Gastroesophageal sphincter (tissue), 4 donors: ENCODE results near the gene USP40. TPM values are rescaled to one million over a fixed set of nuclear protein-coding genes. Genes with fewer than 3 reads are reported as not detected.

ENCODE experiments used
- ATAC-seq: fragments of 150-250 bp; one replicate; pipeline ENCODE4 v1.9.1; 2016; ENCODE audit warnings: mild to moderate bottlenecking, moderate library complexity
- H3K27ac ChIP-seq, 4 donors: fragments of 200-600 bp; sonication (generic) in 3 of 4; 1 replicate in 3 of 4; 2 replicates in 1 of 4; pipeline ENCODE4 v1.5.1; 2016 to 2019
- H3K27me3 ChIP-seq: fragments of 200-600 bp; sonication (generic); one replicate; pipeline ENCODE4 v1.5.1; 2019
- H3K36me3 ChIP-seq, 2 donors: fragments of 200-600 bp; sonication (generic); one replicate each; pipeline ENCODE4 v1.5.1; 2019; ENCODE audit warnings: control low read depth in 1 of 2
- H3K4me1 ChIP-seq, 3 donors: fragments of 200-600 bp; sonication (generic); 1 replicate in 2 of 3; 2 replicates in 1 of 3; pipeline ENCODE4 v1.5.1; 2016 to 2019; ENCODE audit warnings: control low read depth in 2 of 3
- H3K4me3 ChIP-seq, 2 donors: fragments of 200-600 bp; sonication (generic); one replicate each; pipeline ENCODE4 v1.5.1; 2019; ENCODE audit warnings: mild to moderate bottlenecking in 1 of 2, moderate library complexity in 1 of 2
- H3K9me3 ChIP-seq, 3 donors: fragments of 200-600 bp; sonication (generic); one replicate each; pipeline ENCODE4 v1.5.1; 2017 to 2019; ENCODE audit warnings: control low read depth in 2 of 3
- CTCF ChIP-seq, 4 experiments: fragments of 200-600 bp in 2 of 4; fragments of 450-650 bp in 2 of 4; sonication (generic) in 1 of 4; IDR thresholded peaks; one replicate each; pipeline ENCODE4 v1.5.1; 2017 to 2019; ENCODE audit warnings: antibody characterized with exemption in 4 of 4, mild to moderate bottlenecking in 2 of 4, moderate library complexity in 2 of 4
- EP300 ChIP-seq: sonication (generic); formaldehyde crosslinking; IDR thresholded peaks from one replicate; pipeline ENCODE4 v1.6.1; 2017; ENCODE audit warnings: antibody characterized with exemption, mild to moderate bottlenecking
- POLR2A ChIP-seq, 2 donors: fragments of 450-650 bp; IDR thresholded peaks; one replicate each; pipeline ENCODE4 v1.6.1; 2017; ENCODE audit warnings: antibody characterized with exemption in 2 of 2, mild to moderate bottlenecking in 2 of 2, moderate library complexity in 1 of 2
- POLR2AphosphoS5 ChIP-seq: sonication (generic); formaldehyde crosslinking; IDR thresholded peaks from one replicate; pipeline ENCODE4 v1.6.1; 2017; ENCODE audit warnings: antibody characterized with exemption
- WGBS, 2 donors: methylation state at CpG; one replicate each; pipeline ENCODE4 v1.1.5; 2018; ENCODE audit warnings: low coverage in 1 of 2; 5-methylcytosine and 5-hydroxymethylcytosine counted together
- total RNA-seq, 4 donors: library from RNA; depleted of rRNA; stranded (reverse); fragments of >200 nt; gene quantifications; one replicate each; pipeline ENCODE4 v1.1.0, GENCODE V29; 2016

USP40 gene
- total RNA-seq, 4 donors from 2014 or later, result 13.5 to 52.6 (median 18.2) TPM

- H3K27me3 ChIP-seq, result no peaks in the 10 kb centered on the region
- no peak for ATAC-seq
- peaks cover 0 to 97% of the 10 kb centered on the region in 2 donors for H3K36me3 ChIP-seq
- H3K27ac ChIP-seq, result no peak overlapping the region
- no peak overlapping the region for H3K4me3 ChIP-seq
- H3K4me1 ChIP-seq, result no peaks in the 10 kb centered on the region
- peaks cover 0 to 25% (median 0%) of the 10 kb centered on the region in 3 donors for H3K9me3 ChIP-seq
- no peak for TF ChIP-seq POLR2AphosphoS5
- TF ChIP-seq EP300, result no peak
- TF ChIP-seq POLR2A (IDR thresholded peaks at IDR 0.05), result no peak
- TF ChIP-seq CTCF (IDR thresholded peaks at IDR 0.05), result no peak
- 100% methylated on average over 1 of the region's 1 CpG for WGBS, 2 donors
Measured at GRCh38 chr2:233503947-233504637, 62.5 kb downstream of the USP40 start.

GRCh38 chr2:233503481-233503880 is 63.1 kb downstream of the USP40 start:
- Histone ChIP-seq H3K27ac (no peak overlapping the region), H3K4me1 (no peaks in the 10 kb centered on the region), H3K27me3 (no peaks in the 10 kb centered on the region), H3K9me3 (peaks cover 0 to 25% (median 0%) of the 10 kb centered on the region in 3 donors), H3K36me3 (peaks cover 0 to 98% of the 10 kb centered on the region in 2 donors), H3K4me3 (no peak overlapping the region)
- no peak for ATAC-seq
- 95 to 100% methylated on average over 1 of the region's 1 CpG for WGBS, 2 donors
- TF ChIP-seq EP300 (no peak), POLR2A (IDR thresholded peaks at IDR 0.05) (no peak)

- ATAC-seq, result no peak
- WGBS, 2 donors, result 87 to 96% methylated on average over 3 of the region's 3 CpGs
- H3K36me3 ChIP-seq, result peaks cover 2 to 98% of the 10 kb centered on the region in 2 donors
Measured at GRCh38 chr2:233501198-233502076, 65.1 kb downstream of the USP40 start.

GRCh38 chr2:233499928-233500327 is 66.7 kb downstream of the USP40 start:
- ATAC-seq, result no peak
- H3K27ac ChIP-seq, result no peak overlapping the region
- no peaks in the 10 kb centered on the region for H3K4me1 ChIP-seq
- TF ChIP-seq CTCF (IDR thresholded peaks at IDR 0.05) (no peak), POLR2A (IDR thresholded peaks at IDR 0.05) (no peak), POLR2AphosphoS5 (no peak), EP300 (no peak)
- WGBS, 2 donors, result 70 to 88% methylated on average over 2 of the region's 2 CpGs
- peaks cover 2 to 97% of the 10 kb centered on the region in 2 donors for H3K36me3 ChIP-seq
- H3K9me3 ChIP-seq, result peaks cover 0 to 21% (median 0%) of the 10 kb centered on the region in 3 donors
- H3K27me3 ChIP-seq, result no peaks in the 10 kb centered on the region
- H3K4me3 ChIP-seq, result no peak overlapping the region

More at GRCh38 chr2:233501198-233502076, 65.1 kb downstream of the USP40 start:
- Histone ChIP-seq H3K4me3 (no peak overlapping the region), H3K27ac (no peak overlapping the region), H3K9me3 (peaks cover 0 to 25% (median 0%) of the 10 kb centered on the region in 3 donors), H3K27me3 (no peaks in the 10 kb centered on the region), H3K4me1 (no peaks in the 10 kb centered on the region)
- TF ChIP-seq EP300 (no peak), POLR2AphosphoS5 (no peak), CTCF (IDR thresholded peaks at IDR 0.05) (no peak), POLR2A (IDR thresholded peaks at IDR 0.05) (no peak)

GRCh38 chr2:233498126-233498525 is 68.5 kb downstream of the USP40 start:
- peaks cover 2 to 93% of the 10 kb centered on the region in 2 donors for H3K36me3 ChIP-seq
- 95 to 96% methylated on average over 2 of the region's 2 CpGs for WGBS, 2 donors

More at GRCh38 chr2:233498126-233498525, 68.5 kb downstream of the USP40 start:
- ATAC-seq, result no peak
- H3K27ac ChIP-seq, result no peak overlapping the region
- H3K4me3 ChIP-seq, result no peak overlapping the region
- TF ChIP-seq POLR2AphosphoS5 (no peak), EP300 (no peak), CTCF (IDR thresholded peaks at IDR 0.05) (no peak), POLR2A (IDR thresholded peaks at IDR 0.05) (no peak)
- H3K9me3 ChIP-seq, result peaks cover 0 to 9% (median 0%) of the 10 kb centered on the region in 3 donors
- H3K27me3 ChIP-seq, result no peaks in the 10 kb centered on the region
- no peaks in the 10 kb centered on the region for H3K4me1 ChIP-seq
